ENCODE results near the gene LPCAT1. TPM values are rescaled to one million over a fixed set of nuclear protein-coding genes. Genes with fewer than 3 reads are reported as not detected.
A peak's percentile ranks its signal among the peaks of the same experiment; 100 is the strongest.

Gene LPCAT1
- total RNA-seq, 1 donor from 2014 or later: 37.9 TPM

DNA sequence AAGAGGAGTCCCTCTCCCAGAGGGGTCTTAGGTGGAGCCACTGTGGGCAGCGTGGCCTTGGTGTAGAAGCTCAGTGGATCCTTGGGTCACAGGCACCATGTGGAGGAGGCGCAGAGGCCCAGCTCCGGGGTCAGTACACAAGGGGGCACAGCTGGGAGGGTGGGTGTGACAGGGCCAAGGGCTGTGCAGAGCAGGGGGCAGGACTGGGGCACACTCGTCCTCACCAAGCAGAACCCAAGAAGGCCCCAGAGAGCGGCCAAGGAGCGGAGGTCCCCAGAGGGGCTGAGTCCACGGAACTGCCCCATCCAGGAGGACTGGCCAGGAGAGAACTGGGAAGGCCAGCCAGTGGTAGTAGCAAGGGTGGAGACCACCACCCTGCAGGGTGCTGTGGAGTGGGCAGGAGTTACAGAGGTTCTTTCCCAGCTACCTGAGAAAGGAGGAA lies 2.5 kb upstream of the LPCAT1 start:
- peaks cover 40% of the 10 kb centered on the region for H3K27me3 Mint-ChIP-seq (ENCODE audit: unreplicated experiment)
- H3K27ac Mint-ChIP-seq (ENCODE audit: unreplicated experiment): no peak overlapping the region
- H3K9me3 Mint-ChIP-seq (ENCODE audit: unreplicated experiment): no peaks in the 10 kb centered on the region
- peak; percentile 53 for DNase-seq (ENCODE audit: extremely low spot score, unreplicated experiment)
- TF ChIP-seq, protein P1, sequence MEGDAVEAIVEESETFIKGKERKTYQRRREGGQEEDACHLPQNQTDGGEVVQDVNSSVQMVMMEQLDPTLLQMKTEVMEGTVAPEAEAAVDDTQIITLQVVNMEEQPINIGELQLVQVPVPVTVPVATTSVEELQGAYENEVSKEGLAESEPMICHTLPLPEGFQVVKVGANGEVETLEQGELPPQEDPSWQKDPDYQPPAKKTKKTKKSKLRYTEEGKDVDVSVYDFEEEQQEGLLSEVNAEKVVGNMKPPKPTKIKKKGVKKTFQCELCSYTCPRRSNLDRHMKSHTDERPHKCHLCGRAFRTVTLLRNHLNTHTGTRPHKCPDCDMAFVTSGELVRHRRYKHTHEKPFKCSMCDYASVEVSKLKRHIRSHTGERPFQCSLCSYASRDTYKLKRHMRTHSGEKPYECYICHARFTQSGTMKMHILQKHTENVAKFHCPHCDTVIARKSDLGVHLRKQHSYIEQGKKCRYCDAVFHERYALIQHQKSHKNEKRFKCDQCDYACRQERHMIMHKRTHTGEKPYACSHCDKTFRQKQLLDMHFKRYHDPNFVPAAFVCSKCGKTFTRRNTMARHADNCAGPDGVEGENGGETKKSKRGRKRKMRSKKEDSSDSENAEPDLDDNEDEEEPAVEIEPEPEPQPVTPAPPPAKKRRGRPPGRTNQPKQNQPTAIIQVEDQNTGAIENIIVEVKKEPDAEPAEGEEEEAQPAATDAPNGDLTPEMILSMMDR (IDR thresholded peaks at IDR 0.05): no peak
- H3K4me1 Mint-ChIP-seq (ENCODE audit: unreplicated experiment): peaks cover 17% of the 10 kb centered on the region
- no peaks in the 10 kb centered on the region for H3K36me3 Mint-ChIP-seq (ENCODE audit: unreplicated experiment)
- no peak overlapping the region for H3K4me3 Mint-ChIP-seq (ENCODE audit: unreplicated experiment)

DNA sequence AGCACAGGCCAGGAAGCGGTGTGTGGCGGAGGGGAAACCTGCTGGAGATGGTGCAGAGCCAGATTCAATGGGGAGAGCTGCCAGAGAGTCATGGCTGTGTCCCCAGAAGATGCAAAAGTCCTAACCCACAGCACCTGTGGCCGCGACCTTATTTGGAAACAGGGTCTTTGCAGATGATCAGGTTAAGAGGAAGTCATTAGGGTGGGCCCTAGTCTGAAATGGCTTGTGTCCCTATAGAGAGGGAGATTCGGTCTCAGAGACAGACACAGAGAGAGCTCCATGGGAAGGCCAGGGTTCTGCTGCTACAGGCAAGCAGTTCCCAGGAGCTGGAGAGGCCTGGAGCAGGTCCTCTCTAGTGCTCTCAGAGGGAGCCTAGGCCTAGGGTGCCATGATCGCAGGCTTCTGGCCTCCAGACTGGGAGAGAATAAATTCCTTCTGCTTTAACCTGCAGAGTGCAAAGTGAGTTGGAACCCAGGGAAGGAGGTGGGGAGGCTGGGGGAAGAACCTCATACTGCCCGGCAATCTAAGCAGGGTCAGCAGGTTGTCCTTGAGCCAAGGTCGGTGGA lies 1.9 kb upstream of the LPCAT1 start:
- TF ChIP-seq, protein P1 (IDR thresholded peaks at IDR 0.05): no peak
- H3K4me3 Mint-ChIP-seq (ENCODE audit: unreplicated experiment): no peak overlapping the region
- no peak for DNase-seq (ENCODE audit: extremely low spot score, unreplicated experiment)
- H3K36me3 Mint-ChIP-seq (ENCODE audit: unreplicated experiment): no peaks in the 10 kb centered on the region
- H3K27ac Mint-ChIP-seq (ENCODE audit: unreplicated experiment): no peak overlapping the region
- no peaks in the 10 kb centered on the region for H3K9me3 Mint-ChIP-seq (ENCODE audit: unreplicated experiment)
- H3K4me1 Mint-ChIP-seq (ENCODE audit: unreplicated experiment): peaks cover 20% of the 10 kb centered on the region
- H3K27me3 Mint-ChIP-seq (ENCODE audit: unreplicated experiment): peaks cover 35% of the 10 kb centered on the region

DNA sequence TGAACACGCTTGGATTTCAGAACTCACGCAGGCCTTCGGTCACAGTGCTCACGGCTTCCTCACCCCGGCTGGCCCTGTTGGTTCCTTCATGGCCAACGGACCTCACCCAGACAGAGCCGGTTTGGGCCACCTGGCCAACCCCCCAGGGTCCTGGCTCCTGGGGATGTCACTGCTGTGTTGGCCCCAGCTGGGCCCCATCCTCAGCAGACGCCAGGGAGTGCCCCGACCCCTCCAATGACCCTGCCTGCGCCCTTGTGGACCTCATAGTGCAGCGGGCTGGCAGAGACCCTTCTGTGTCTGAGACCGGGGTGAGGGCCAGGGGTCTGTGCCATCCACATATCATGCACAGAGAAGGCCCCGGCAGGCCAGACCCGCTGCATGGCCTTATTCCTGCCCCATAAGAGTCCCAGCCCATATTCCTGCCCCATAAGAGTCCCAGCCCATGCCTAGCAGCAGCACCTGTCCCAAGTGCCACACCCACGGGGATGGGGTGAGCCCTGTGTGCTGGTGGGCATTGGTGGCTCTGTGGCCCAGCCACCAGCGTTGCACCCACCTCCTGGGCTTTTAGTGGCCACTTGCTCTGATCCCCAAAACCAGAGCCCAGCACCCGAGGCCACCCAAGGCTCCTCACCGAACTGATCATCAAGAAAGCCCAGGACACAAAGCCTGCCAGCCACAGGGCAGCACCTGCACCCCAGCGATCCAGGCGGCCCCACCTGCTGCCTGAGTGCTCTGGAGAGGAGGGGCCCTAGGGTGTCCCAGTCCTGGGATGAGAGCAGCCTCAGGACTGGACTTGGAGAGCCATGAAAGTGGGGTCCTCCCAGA lies 1.3 kb upstream of the LPCAT1 start:
- Mint-ChIP-seq H3K4me1 (ENCODE audit: unreplicated experiment) (peaks cover 20% of the 10 kb centered on the region), H3K36me3 (ENCODE audit: unreplicated experiment) (no peaks in the 10 kb centered on the region), H3K27me3 (ENCODE audit: unreplicated experiment) (peaks cover 29% of the 10 kb centered on the region), H3K27ac (ENCODE audit: unreplicated experiment) (no peak overlapping the region), H3K4me3 (ENCODE audit: unreplicated experiment) (peak overlapping the region; percentile 32), H3K9me3 (ENCODE audit: unreplicated experiment) (no peaks in the 10 kb centered on the region)
- peak; percentile 80 for DNase-seq (ENCODE audit: extremely low spot score, unreplicated experiment)
- TF ChIP-seq, protein P1 (IDR thresholded peaks at IDR 0.05): no peak

DNA sequence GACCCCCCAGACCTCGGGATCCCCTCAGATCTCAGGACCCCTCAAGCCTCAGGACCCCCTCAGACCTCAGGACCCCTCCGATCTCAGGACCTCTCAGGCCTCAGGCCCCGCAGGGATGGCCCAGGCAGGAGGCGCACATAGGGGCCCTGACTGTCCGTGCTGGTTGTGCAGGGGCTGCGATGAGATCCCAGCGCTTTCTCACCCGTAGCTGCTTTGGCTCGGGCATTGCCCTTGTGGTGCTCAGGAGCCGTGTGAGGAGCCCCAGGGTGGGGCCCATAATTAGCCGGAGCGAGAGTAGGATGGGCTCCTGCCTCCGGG lies 680 bp upstream of the LPCAT1 start:
- Mint-ChIP-seq H3K4me3 (ENCODE audit: unreplicated experiment) (peak overlapping the region; percentile 55), H3K36me3 (ENCODE audit: unreplicated experiment) (peaks cover 2% of the 10 kb centered on the region), H3K9me3 (ENCODE audit: unreplicated experiment) (no peaks in the 10 kb centered on the region), H3K27me3 (ENCODE audit: unreplicated experiment) (peaks cover 23% of the 10 kb centered on the region), H3K4me1 (ENCODE audit: unreplicated experiment) (peaks cover 20% of the 10 kb centered on the region), H3K27ac (ENCODE audit: unreplicated experiment) (no peak overlapping the region)
- DNase-seq (ENCODE audit: extremely low spot score, unreplicated experiment): no peak
- TF ChIP-seq, protein P1 (IDR thresholded peaks at IDR 0.05): no peak

DNA sequence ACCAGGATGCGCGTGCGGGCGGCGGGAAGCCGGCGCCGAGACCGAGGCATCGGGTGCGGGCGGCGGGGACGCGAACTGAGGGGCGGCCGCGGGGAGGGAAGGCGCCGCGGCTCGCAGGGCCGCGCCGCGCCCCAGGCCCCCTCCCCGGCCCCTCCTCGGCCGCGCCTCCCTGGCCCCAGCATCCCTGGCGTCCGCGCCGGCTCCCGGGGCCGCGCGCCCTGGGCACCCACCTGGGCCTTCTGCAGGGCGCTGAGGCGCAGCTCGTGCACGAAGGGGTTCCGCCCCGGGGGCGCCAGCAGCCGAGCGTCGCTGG lies 324 bp downstream of the LPCAT1 start:
- H3K27me3 Mint-ChIP-seq (ENCODE audit: unreplicated experiment): peaks cover 13% of the 10 kb centered on the region
- TF ChIP-seq, protein P1 (IDR thresholded peaks at IDR 0.05): no peak
- H3K36me3 Mint-ChIP-seq (ENCODE audit: unreplicated experiment): peaks cover 6% of the 10 kb centered on the region
- H3K9me3 Mint-ChIP-seq (ENCODE audit: unreplicated experiment): no peaks in the 10 kb centered on the region
- no peak overlapping the region for H3K27ac Mint-ChIP-seq (ENCODE audit: unreplicated experiment)
- peaks cover 20% of the 10 kb centered on the region for H3K4me1 Mint-ChIP-seq (ENCODE audit: unreplicated experiment)
- H3K4me3 Mint-ChIP-seq (ENCODE audit: unreplicated experiment): peak overlapping the region; percentile 67
- DNase-seq (ENCODE audit: extremely low spot score, unreplicated experiment): no peak
